HepG2 (cell line): Measurements from ENCODE around the gene FANCD2. TPM values are rescaled to one million over a fixed set of nuclear protein-coding genes. Genes with fewer than 3 reads are reported as not detected.

Experiments
- ARID4A ChIP-seq: sonication (generic); formaldehyde crosslinking; IDR thresholded peaks from 2 replicates; pipeline ENCODE4 v1.5.0; 2020; ENCODE audit warnings: mild to moderate bottlenecking, missing genetic modification reagents, borderline replicate concordance
- ATF1 ChIP-seq: IDR thresholded peaks from 2 replicates; pipeline ENCODE4 v1.6.1; 2016; ENCODE audit warnings: mild to moderate bottlenecking, control low read depth
- DR1 ChIP-seq: sonication (generic); formaldehyde crosslinking; IDR thresholded peaks from 2 replicates; pipeline ENCODE4 v1.8.0; 2021; ENCODE audit warnings: mild to moderate bottlenecking, missing genetic modification reagents, inconsistent platforms
- ELF3 ChIP-seq: IDR thresholded peaks from 2 replicates; pipeline ENCODE4 v1.6.1; 2016; ENCODE audit warnings: missing genetic modification reagents, missing compliant biosample characterization
- ELF4 ChIP-seq: sonication (generic); formaldehyde crosslinking; IDR thresholded peaks from 2 replicates; pipeline ENCODE4 v1.5.0; 2020; ENCODE audit warnings: missing genetic modification reagents, mild to moderate bottlenecking, moderate library complexity, borderline replicate concordance
- EZH2 ChIP-seq: conservative IDR thresholded peaks from 2 replicates; pipeline ENCODE4 v1.6.1; 2012; ENCODE audit warnings: mild to moderate bottlenecking, low read depth, low read length, moderate library complexity
- HNF4A ChIP-seq: sonication (generic); formaldehyde crosslinking; IDR thresholded peaks from 2 replicates; pipeline ENCODE4 v1.4.0; 2020; ENCODE audit warnings: missing genetic modification reagents
- HOXA3 ChIP-seq: sonication (generic); formaldehyde crosslinking; IDR thresholded peaks from 2 replicates; pipeline ENCODE4 v1.5.0; 2020; ENCODE audit warnings: missing genetic modification reagents
- KLF12 ChIP-seq: sonication (generic); formaldehyde crosslinking; IDR thresholded peaks from 2 replicates; pipeline ENCODE4 v1.4.0; 2020; ENCODE audit warnings: missing genetic modification reagents, borderline replicate concordance
- MYNN ChIP-seq: sonication (generic); formaldehyde crosslinking; IDR thresholded peaks from 2 replicates; pipeline ENCODE4 v1.4.0; 2020; ENCODE audit warnings: mild to moderate bottlenecking, low read depth, missing genetic modification reagents
- PAF1 ChIP-seq: IDR thresholded peaks from 2 replicates; pipeline ENCODE4 v1.6.1; 2016; ENCODE audit warnings: missing genetic modification reagents, missing compliant biosample characterization
- PRPF4 ChIP-seq: fragments of 200-400 bp; formaldehyde crosslinking; IDR thresholded peaks from 2 replicates; pipeline ENCODE4 v1.6.1; 2016; ENCODE audit warnings: low read length, low read depth; ENCODE audit not compliant: poor library complexity, severe bottlenecking
- RBM39 ChIP-seq: fragments of 200-400 bp; formaldehyde crosslinking; IDR thresholded peaks from one replicate; pipeline ENCODE4 v1.6.1; 2018; ENCODE audit warnings: antibody characterized with exemption, mild to moderate bottlenecking, low read depth, low read length; ENCODE audit not compliant: poor library complexity, severe bottlenecking
- SP2 ChIP-seq: sonication (generic); formaldehyde crosslinking; IDR thresholded peaks from 2 replicates; pipeline ENCODE4 v1.5.1; 2020; ENCODE audit warnings: mild to moderate bottlenecking, missing genetic modification reagents
- SP4 ChIP-seq: sonication (generic); formaldehyde crosslinking; IDR thresholded peaks from 2 replicates; pipeline ENCODE4 v1.8.1; 2023; ENCODE audit warnings: mild to moderate bottlenecking, missing genetic modification reagents
- TMF1 ChIP-seq: sonication (generic); formaldehyde crosslinking; IDR thresholded peaks from 2 replicates; pipeline ENCODE4 v1.8.1; 2022; ENCODE audit warnings: low read depth, missing genetic modification reagents
- TSC22D2 ChIP-seq: sonication (generic); formaldehyde crosslinking; IDR thresholded peaks from 2 replicates; pipeline ENCODE4 v1.5.1; 2020; ENCODE audit warnings: missing genetic modification reagents, mild to moderate bottlenecking, borderline replicate concordance
- ZBTB20 ChIP-seq: sonication (generic); formaldehyde crosslinking; IDR thresholded peaks from 2 replicates; pipeline ENCODE4 v1.8.1; 2023; ENCODE audit warnings: missing genetic modification reagents, low read depth, mild to moderate bottlenecking, borderline replicate concordance
- ZFY ChIP-seq: sonication (generic); formaldehyde crosslinking; IDR thresholded peaks from 2 replicates; pipeline ENCODE4 v1.4.0; 2020; ENCODE audit warnings: missing genetic modification reagents
- ZMYM4 ChIP-seq: sonication (generic); formaldehyde crosslinking; IDR thresholded peaks from 2 replicates; pipeline ENCODE4 v1.8.1; 2023; ENCODE audit warnings: mild to moderate bottlenecking, missing genetic modification reagents
- ZNF615 ChIP-seq: sonication (generic); formaldehyde crosslinking; IDR thresholded peaks from 2 replicates; pipeline ENCODE4 v1.5.0; 2020; ENCODE audit warnings: mild to moderate bottlenecking, missing genetic modification reagents, borderline replicate concordance
- ZNF672 ChIP-seq: sonication (generic); formaldehyde crosslinking; IDR thresholded peaks from 2 replicates; pipeline ENCODE4 v1.8.1; 2022; ENCODE audit warnings: missing genetic modification reagents
- ZNF709 ChIP-seq: sonication (generic); formaldehyde crosslinking; IDR thresholded peaks from 2 replicates; pipeline ENCODE4 v1.5.0; 2020; ENCODE audit warnings: mild to moderate bottlenecking, missing genetic modification reagents
- ZNF782 ChIP-seq: sonication (generic); formaldehyde crosslinking; IDR thresholded peaks from 2 replicates; pipeline ENCODE4 v1.4.0; 2020; ENCODE audit warnings: missing genetic modification reagents, mild to moderate bottlenecking, borderline replicate concordance
- ZNF790 ChIP-seq: sonication (generic); formaldehyde crosslinking; IDR thresholded peaks from 2 replicates; pipeline ENCODE4 v1.8.0; 2022; ENCODE audit warnings: missing genetic modification reagents, mild to moderate bottlenecking, borderline replicate concordance
- polyA plus RNA-seq, 8 experiments: library from polyadenylated mRNA; depleted of rRNA in 3 of 8; stranded (reverse) in 7 of 8; unstranded in 1 of 8; fragments of >200 nt; fragmentation: Illumina TruSeq in 4 of 8; extraction: Trizol in 4 of 8; gene quantifications; 2 replicates each; pipeline versions ENCODE4 v1.2.1 to v1.2.3, GENCODE V29; 2011 to 2016; ENCODE audit warnings: low read depth in 4 of 8, missing spikeins in 1 of 8, mixed read lengths in 1 of 8; ENCODE audit not compliant: insufficient read depth in 1 of 8
- total RNA-seq, 5 experiments: library from RNA; depleted of rRNA; stranded (reverse); fragments of >200 nt; fragmentation: Illumina TruSeq; extraction: Trizol; gene quantifications; 2 replicates each; pipeline ENCODE4 v1.2.3, GENCODE V29; 2016; ENCODE audit warnings: low read depth in 1 of 5
- TF ChIP-seq, protein P1 (sequence below): sonication (generic); formaldehyde crosslinking; IDR thresholded peaks from 2 replicates; pipeline ENCODE4 v1.5.0; 2020; ENCODE audit warnings: missing genetic modification reagents

The FANCD2 gene
- total and polyA plus RNA-seq, 2 of the 13 experiments (the other 11 are each of a cell fraction or from before 2014, with no cell fraction given): 10.1 to 42.0 TPM

DNA sequence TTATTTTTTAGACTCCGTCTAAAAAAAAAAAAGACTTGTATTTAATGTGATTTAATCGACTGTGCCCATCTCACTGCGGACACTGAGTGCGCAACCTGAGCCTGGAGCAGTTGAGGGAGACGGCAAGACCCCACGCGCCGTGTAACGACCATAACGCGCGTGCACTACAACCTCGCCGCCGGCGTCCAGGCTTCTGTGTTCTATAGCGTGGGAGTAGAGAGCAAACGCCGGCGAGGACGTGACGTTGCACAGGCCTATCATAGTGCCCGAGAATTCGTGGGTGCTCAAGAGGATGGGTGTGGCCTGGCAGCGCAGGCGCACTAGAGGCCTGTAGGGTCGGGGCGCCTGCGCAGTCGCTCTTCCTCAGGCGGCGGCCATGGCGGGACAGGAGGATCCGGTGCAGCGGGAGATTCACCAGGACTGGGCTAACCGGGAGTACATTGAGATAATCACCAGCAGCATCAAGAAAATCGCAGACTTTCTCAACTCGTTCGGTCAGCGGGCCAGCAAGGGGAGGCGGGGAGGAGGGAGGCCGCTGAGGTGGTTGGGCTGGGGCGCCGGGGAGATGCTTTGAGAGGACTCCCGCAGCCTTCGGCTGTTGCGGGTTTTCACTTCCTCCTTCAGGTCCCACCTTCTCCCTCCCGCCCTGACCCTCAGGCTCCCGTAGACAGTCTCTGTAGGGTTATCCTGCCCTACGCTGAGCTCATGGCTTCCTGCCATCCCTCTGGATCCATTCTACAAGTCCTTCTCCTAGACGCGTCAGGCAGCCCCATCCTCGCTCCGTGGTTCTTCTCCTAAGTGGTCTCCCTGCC is 89.3 kb downstream of the FANCD2 start, which contains the start of gene BRK1 (continued):
- TF ChIP-seq PRPF4 (no peak), TSC22D2 (CRISPR knock-in tag) (0 out of 2 replicates have a peak, but pooled peaks have one; percentile 51), ZNF790 (CRISPR knock-in tag) (0 out of 2 replicates have a peak, but pooled peaks have one; percentile 61), SP2 (no peak), RBM39 (peak; percentile 83), ELF4 (no peak), ZFY (CRISPR knock-in tag) (peak; percentile 83), ZMYM4 (CRISPR knock-in tag) (peak; percentile 64), DR1 (CRISPR knock-in tag) (peak; percentile 61), HOXA3 (CRISPR knock-in tag) (peak; percentile 88), HNF4A (CRISPR knock-in tag) (peak; percentile 32; the same call in 1 of the 2 replicates), ARID4A (CRISPR knock-in tag) (peak; percentile 77; the same call in 1 of the 2 replicates), EZH2 (no peak), ZNF709 (CRISPR knock-in tag) (peak; percentile 70; the same call in 1 of the 2 replicates), ZBTB20 (CRISPR knock-in tag) (peak; percentile 42; the same call in 1 of the 2 replicates), TMF1 (CRISPR knock-in tag) (no peak), MYNN (no peak), ZNF672 (CRISPR knock-in tag) (no peak), SP4 (CRISPR knock-in tag) (peak; percentile 46), ATF1 (CRISPR knock-in tag) (peak; percentile 60; the same call in 1 of the 2 replicates), ELF3 (CRISPR knock-in tag) (no peak), ZNF782 (CRISPR knock-in tag) (no peak), PAF1 (CRISPR knock-in tag) (no peak), ZNF615 (CRISPR knock-in tag) (no peak), KLF12 (CRISPR knock-in tag) (peak; percentile 92)
- TF ChIP-seq, protein P1, sequence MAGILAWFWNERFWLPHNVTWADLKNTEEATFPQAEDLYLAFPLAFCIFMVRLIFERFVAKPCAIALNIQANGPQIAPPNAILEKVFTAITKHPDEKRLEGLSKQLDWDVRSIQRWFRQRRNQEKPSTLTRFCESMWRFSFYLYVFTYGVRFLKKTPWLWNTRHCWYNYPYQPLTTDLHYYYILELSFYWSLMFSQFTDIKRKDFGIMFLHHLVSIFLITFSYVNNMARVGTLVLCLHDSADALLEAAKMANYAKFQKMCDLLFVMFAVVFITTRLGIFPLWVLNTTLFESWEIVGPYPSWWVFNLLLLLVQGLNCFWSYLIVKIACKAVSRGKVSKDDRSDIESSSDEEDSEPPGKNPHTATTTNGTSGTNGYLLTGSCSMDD: peak; percentile 73; the same call in 1 of the 2 replicates
